ENCODE data around the gene RRP1. TPM values are rescaled to one million over a fixed set of nuclear protein-coding genes. Genes with fewer than 3 reads are reported as not detected.

Gene RRP1
- total RNA-seq, 2 donors from 2014 or later: 14.5 to 25.7 TPM

DNA sequence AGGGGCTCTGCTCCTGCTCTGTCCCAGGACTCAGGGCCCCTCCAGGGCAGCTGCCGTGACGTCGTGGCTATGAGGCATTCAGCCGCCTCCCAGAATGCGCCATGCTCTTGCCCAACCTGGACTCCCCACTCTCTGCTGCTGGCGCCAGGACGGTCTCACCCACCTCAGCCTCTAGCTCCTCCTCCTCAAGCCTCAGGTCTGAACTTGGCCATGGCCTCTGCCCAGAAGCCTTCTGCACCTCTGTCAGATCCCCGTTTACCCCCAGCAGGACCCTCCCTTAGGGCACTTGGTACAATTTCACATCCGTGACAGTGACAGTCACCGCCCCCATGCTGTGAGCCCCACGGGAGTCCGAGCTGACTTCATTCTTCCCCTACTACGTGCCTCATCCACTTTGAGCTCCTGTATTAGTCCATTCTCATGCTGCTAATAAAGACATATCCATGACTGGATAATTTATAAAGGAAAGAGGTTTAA lies 18.1 kb upstream of the RRP1 start:
- Histone ChIP-seq H3K27ac (no peak overlapping the region), H3K27me3 (no peaks in the 10 kb centered on the region), H3K4me3 (no peak overlapping the region), H3K9ac (ENCODE audit: low read depth in 2 of 2, low read length in 2 of 2) (no peak overlapping the region), H3K9me3 (no peaks in the 10 kb centered on the region), H3K36me3 (peaks cover 7% of the 10 kb centered on the region), H3K4me1 (peaks cover 15% of the 10 kb centered on the region)
- DNase-seq: no peak
- TF ChIP-seq, protein P1, sequence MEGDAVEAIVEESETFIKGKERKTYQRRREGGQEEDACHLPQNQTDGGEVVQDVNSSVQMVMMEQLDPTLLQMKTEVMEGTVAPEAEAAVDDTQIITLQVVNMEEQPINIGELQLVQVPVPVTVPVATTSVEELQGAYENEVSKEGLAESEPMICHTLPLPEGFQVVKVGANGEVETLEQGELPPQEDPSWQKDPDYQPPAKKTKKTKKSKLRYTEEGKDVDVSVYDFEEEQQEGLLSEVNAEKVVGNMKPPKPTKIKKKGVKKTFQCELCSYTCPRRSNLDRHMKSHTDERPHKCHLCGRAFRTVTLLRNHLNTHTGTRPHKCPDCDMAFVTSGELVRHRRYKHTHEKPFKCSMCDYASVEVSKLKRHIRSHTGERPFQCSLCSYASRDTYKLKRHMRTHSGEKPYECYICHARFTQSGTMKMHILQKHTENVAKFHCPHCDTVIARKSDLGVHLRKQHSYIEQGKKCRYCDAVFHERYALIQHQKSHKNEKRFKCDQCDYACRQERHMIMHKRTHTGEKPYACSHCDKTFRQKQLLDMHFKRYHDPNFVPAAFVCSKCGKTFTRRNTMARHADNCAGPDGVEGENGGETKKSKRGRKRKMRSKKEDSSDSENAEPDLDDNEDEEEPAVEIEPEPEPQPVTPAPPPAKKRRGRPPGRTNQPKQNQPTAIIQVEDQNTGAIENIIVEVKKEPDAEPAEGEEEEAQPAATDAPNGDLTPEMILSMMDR (IDR thresholded peaks at IDR 0.05): no peak
- intact Hi-C loops (cut with DNase I): no loop called here

GRCh38 chr21:43771698-43772424 lies 17.5 kb upstream of the RRP1 start:
- Histone ChIP-seq H3K9ac (ENCODE audit: low read depth in 2 of 2, low read length in 2 of 2) (no peak overlapping the region), H3K36me3 (peaks cover 7% of the 10 kb centered on the region), H3K27ac (no peak overlapping the region), H3K4me1 (peaks cover 15% of the 10 kb centered on the region), H3K27me3 (no peaks in the 10 kb centered on the region), H3K4me3 (no peak overlapping the region), H3K9me3 (no peaks in the 10 kb centered on the region)
- DNase-seq: no peak
- intact Hi-C loops (cut with DNase I): no loop called here
- TF ChIP-seq, protein P1 (IDR thresholded peaks at IDR 0.05): no peak

GRCh38 chr21:43772425-43772821 lies 17.0 kb upstream of the RRP1 start:
- H3K4me3 ChIP-seq: no peak overlapping the region
- intact Hi-C loops (cut with DNase I): no loop called here
- no peak overlapping the region for H3K27ac ChIP-seq
- TF ChIP-seq, protein P1 (IDR thresholded peaks at IDR 0.05): no peak
- no peak overlapping the region for H3K9ac ChIP-seq (ENCODE audit: low read depth in 2 of 2, low read length in 2 of 2)
- no peaks in the 10 kb centered on the region for H3K9me3 ChIP-seq
- peaks cover 7% of the 10 kb centered on the region for H3K36me3 ChIP-seq
- H3K4me1 ChIP-seq: peaks cover 14% of the 10 kb centered on the region
- no peaks in the 10 kb centered on the region for H3K27me3 ChIP-seq
- no peak for DNase-seq

DNA sequence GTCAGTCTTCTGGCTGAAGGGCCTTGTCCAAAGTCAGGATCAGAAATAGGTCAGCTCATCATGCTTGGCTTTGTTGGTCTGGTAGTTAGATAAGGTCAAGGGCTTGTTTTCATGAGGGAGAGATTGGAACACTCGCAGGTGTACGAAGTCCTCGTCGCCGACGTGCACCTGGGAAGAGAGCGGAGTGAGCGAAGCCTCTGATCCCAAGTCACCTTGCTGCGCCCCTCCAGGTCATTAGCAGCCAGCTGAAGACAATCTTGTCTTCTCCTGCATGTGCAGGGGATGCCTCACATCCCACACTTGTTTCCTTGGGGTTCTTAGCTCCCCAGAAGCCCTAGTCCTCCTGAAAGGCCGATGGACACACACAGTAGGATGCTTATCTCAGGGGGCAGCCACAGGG lies 15.2 kb upstream of the RRP1 start:
- TF ChIP-seq, protein P1 (IDR thresholded peaks at IDR 0.05): no peak
- no peaks in the 10 kb centered on the region for H3K9me3 ChIP-seq
- H3K4me1 ChIP-seq: peaks cover 10% of the 10 kb centered on the region
- H3K36me3 ChIP-seq: peaks cover 7% of the 10 kb centered on the region
- H3K27me3 ChIP-seq: no peaks in the 10 kb centered on the region
- no peak overlapping the region for H3K4me3 ChIP-seq
- DNase-seq: no peak
- intact Hi-C loops (cut with DNase I): no loop called here
- no peak overlapping the region for H3K27ac ChIP-seq
- H3K9ac ChIP-seq (ENCODE audit: low read depth in 2 of 2, low read length in 2 of 2): no peak overlapping the region

DNA sequence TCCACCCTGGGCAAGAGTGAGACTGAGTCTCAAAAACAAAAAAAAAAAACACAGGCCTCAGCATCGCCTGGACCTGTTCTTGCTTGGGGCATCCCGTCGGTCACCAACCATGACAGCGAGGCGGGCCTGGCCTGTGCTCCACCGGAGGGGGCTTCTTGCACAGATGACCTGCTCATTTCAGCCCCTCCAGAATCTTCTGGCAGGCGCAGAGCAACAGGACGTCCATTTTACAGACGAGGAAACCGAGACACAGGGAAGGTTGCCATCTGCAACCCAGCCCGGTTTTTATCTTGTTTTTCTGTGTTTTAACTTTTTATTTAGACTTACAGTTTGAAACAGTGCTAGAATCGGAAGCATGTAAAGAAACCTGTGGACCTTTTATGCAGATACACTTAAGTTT lies 14.2 kb upstream of the RRP1 start:
- Histone ChIP-seq H3K36me3 (peaks cover 7% of the 10 kb centered on the region), H3K27ac (no peak overlapping the region), H3K9me3 (no peaks in the 10 kb centered on the region), H3K4me1 (peaks cover 10% of the 10 kb centered on the region), H3K27me3 (no peaks in the 10 kb centered on the region), H3K4me3 (peak overlapping the region; percentile 86), H3K9ac (ENCODE audit: low read depth in 2 of 2, low read length in 2 of 2) (peak overlapping the region; percentile 85 to 94)
- DNase-seq: no peak
- TF ChIP-seq, protein P1 (IDR thresholded peaks at IDR 0.05): no peak
- intact Hi-C loops (cut with DNase I): no loop called here

Data from colonic mucosa (tissue), 4 donors.